Activated CD4-positive, alpha-beta T cell treated with anti-CD3 and anti-CD28 coated beads for 1 hour (primary cell): Measurements from ENCODE around the gene CNFN.

Experiments
- DNase-seq: peaks from one replicate; pipeline ENCODE4 v3.0.0-alpha.2; 2020

CNFN gene

DNA sequence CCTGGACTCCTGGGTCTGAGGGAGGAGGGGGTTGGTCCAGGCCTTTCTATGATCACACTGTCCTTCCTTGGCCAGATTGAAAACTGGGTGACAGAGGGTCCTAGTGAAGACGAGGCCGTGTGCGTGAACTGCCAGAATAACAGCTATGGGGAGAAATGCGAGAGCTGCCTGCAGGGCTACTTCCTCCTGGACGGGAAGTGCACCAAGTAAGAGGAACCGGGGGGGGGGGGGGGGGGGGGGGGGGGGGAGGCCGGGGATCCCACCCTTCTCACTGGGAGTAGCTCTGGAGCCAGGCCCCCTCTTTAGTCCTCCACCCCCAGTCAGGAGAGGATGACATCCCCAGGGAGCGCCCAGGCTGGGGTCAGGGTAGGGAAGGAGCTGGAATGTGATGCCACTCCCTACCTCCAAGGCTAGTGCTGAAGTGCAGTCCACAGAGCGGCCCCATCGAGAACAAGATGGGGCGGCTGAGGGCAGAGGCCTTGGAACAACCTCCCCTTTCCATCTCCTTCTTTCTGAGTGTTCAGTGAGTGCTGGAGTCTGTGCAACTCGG is 19.4 kb downstream of the CNFN start:
- DNase-seq: no peak

DNA sequence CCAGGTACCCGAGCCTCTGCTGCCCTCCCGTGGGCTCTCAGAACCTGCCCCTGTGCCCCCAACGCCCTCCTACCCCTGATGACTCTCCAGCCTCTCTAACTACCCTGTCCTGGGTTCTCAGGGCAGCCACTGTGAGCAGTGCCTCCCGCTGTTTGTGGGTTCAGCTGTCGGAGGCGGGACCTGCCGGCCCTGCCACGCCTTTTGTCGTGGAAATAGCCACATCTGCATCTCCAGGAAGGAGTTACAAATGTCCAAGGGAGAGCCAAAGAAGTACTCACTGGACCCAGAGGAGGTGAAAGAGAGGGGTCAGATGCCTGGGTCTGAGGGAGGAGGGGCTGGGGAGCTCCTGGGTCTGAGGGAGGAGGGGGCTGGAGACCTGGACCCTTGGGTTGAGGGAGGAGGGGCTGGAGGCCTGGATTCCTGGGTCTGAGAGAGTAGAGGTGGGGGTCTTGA is 20.0 kb downstream of the CNFN start:
- no peak for DNase-seq

DNA sequence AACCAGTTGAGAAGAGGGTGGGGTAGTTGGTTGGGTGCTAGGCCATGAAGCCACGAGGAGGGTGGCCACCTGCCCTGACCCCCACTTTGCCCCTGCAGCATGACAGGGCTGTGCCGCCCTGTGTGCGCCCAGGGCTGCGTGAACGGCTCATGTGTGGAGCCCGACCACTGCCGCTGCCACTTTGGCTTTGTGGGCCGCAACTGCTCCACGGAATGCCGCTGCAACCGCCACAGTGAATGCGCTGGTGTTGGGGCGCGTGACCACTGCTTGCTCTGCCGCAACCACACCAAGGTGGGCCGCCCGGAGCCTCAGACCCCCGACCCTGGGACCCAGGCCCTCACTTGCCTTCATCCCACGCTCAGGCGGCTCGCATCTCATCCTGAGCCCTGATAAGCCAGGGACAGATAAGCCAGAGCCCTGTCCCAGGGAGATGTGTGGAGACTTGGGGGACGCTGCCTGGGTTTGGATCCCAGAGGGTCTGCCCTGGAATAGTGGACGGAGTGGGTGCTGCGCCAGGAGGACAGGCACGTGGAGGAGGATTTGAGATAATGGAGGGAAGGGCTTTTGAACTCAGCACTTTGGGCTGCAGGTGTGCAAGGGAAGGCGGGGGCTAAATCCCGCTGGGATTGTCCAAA is 20.5 kb downstream of the CNFN start:
- DNase-seq: no peak

DNA sequence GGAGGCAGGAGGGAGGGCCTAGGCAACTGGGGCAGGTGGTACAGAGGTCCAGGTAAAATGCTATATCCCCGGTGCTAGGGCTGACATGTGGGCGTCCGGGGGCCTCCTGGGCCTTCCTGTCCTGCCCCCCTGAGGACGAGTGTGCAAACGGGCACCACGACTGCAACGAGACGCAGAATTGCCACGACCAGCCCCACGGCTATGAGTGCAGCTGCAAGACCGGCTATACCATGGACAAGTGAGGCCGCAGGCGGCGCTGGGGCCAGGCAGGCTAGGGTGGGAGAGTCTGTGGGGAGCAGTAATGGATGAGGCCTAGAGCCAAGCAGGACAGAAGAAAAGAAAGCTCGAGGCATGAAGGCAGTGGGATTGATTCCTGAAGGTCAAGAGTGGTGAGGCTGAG is 21.3 kb downstream of the CNFN start:
- no peak for DNase-seq

DNA sequence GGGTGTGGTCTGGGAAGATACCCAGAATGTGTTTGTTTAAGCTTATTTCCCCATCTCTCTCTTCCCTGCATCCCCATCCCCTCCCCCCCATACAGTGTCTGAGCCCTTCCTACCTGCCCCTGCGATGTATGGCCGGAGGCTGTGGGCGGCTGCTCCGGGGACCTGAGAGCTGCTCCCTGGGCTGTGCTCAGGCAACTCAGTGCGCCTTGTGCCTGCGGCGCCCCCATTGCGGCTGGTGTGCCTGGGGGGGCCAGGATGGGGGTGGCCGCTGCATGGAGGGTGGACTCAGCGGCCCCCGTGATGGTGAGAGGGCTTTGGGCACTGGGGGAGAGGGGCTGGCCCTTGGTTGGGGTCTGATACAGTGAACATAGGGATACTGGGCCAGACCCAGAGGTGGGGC is 21.7 kb downstream of the CNFN start:
- no peak for DNase-seq

DNA sequence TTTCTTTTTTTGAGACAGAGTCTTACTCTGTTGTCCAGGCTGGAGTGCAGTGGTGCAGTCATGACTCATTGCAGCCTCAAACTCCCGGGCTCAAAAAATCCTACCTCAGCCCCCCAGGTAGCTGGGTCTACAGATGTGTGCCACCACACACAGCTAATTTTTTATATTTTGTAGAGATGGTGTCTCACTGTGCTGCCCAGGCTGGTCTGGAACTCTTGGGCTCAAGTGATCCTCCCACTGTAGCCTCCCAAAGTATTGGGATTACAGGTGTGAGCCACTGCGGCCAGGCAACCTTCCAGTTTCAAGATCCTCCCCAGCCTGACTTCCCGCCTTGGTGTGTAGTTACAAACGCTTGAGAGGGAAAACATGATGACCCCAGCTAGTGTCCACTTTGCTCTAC is 22.2 kb downstream of the CNFN start:
- DNase-seq: no peak

DNA sequence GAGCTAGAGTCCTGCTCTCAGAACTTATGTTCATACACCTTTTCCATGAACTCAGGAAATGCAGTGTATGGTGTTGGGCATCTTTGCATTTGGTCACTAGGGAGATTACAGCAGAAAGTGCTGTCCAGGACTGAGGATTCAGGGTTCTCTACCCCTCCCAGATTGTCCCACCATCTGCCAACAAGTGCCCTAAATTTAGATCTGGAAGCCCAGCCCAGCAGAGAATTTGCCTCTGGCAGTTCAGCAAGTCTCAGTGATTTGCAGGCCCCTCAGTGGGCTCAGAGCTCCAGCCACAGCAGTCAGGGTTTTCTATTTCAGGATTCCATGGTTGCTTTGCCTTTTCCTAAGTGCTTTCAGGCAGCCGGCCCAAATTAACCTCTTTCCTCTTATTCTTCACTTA is 23.4 kb downstream of the CNFN start:
- DNase-seq: no peak

DNA sequence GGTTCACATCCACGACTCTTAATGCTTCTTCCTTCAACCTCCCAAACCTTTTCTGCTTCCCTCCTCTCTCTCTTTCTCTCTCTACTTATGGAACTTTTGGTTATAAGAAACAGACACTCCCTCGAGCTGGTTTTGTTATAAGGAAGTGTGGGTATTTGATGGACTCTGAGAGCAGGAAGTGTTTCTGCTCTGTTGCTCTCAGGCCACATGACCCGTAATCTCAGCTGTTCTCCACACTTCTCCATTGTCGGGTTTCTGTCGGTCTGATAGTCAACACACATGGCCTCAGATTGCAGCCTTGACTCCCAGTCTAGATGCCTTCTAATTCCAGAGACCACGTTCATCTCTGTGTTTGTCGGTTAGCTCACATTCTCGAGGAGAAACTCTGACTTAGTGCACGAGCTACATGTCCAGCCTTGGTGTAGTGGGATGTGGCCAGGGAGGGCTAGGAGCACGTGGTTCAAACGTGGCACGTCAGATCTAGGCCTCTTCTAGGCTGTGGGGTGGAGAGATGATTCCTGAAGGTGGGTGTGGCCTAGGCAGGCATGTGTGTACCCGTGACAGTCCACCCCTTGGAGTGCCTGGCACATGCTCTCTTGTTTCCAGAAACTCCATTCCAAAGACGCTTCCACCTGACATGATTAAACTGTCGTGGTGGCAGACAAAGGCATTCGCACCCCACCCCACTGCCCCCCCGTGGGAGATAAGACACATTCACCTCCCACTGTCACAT is 26.3 kb downstream of the CNFN start:
- DNase-seq: no peak

DNA sequence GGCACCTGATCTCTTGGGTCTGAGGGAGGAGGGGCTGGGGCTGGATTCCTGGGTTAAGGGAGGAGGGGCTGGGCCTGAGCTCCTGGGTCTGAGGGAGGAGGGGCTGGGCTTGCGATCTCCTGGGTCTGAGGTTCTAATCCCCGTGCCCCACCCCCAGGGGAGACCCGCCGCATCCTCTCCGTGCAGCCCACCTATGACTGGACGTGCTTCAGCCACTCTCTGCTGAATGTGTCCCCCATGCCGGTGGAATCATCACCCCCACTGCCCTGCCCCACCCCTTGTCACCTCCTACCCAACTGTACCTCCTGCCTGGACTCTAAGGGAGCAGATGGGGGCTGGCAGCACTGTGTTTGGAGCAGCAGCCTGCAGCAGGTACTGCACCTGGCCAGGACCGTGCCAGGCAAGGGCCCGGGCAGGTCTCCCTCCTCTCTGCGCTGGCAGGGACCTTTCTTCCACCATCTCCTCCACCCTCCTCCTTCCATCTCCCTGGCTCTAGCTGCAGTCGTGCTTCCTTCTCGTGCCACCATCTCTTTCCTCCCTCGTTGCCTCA is 27.1 kb downstream of the CNFN start:
- DNase-seq: no peak

DNA sequence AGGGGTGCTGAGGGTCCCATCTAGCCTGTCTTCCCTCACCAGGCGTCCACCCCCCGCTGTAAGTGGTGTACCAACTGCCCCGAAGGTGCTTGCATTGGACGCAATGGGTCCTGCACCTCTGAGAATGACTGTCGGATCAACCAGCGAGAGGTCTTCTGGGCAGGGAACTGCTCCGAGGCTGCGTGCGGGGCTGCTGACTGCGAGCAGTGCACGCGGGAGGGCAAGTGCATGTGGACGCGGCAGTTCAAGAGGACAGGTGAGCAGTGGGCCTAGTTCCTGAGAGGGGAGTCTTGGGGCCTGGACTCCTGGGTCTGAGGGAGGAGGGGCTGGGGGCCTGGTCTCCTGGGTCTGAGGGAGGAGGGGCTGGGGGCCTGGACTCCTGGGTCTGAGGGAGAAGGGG is 27.8 kb downstream of the CNFN start:
- no peak for DNase-seq

DNA sequence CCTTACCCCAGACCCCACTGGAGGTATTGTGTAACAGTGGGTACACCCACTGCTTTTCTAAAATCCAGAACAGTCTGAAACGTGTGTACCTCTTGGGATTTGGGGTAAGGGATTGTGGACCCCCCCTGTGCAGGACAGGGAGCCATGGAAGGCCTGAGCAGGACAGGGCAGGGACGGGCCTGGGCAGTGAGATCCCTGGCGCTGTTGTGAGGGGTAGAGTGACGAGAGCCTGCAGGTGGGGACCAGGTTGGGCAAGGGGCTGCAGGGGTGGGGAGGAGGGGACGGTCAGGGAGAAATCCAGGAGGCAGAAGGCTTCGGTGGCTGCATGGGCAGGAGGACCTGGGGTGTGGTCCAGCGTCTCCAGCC is 28.6 kb downstream of the CNFN start:
- DNase-seq: no peak

DNA sequence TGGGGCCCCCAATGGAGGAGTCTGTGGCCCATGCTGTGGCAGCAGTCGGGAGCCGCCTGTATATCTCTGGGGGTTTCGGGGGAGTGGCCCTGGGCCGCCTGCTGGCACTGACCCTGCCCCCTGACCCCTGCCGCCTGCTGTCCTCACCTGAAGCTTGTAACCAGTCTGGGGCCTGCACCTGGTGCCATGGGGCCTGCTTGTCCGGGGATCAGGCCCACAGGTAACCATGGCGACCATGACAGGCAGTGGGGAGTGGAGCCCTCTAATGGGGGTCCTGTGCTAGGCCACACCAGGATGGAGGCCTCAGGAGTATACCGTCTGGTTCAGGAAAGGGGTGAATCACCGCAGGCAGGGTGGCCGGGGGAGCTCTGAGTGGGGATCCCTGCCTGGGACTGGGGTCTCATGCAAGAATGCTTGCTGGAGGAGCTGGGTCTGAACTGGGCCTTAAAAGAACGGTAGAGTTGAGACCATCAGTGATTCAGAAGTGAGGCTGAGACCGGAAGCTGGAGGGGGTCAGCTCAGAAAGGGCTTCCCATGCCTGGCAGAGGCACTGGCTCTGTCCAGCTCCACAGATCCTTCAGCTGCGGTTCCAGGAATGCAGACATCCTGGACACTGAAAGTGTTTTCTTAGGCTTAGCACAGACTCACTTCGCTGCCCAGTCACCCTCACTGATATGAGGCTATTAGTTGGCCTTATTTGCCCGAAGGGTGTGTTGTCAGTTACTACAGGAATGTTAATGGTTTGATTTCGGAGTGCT is 29.1 kb downstream of the CNFN start:
- DNase-seq: no peak

DNA sequence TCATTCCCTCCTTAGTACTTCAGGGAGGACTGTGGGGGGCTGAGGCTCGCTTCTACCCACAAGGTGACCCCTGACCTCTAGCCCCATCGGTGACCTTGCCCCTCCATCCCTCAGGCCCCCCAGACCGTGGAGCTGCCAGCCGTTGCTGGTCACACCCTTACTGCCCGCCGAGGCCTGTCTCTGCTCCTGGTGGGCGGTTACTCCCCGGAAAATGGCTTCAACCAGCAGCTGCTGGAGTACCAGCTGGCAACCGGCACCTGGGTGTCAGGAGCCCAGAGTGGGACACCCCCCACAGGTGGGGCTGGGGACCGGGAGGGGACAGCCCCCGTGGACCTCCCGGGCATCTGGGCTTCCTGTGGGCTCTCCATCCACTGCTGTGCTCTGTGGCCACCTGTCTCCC is 32.8 kb downstream of the CNFN start:
- no peak for DNase-seq

DNA sequence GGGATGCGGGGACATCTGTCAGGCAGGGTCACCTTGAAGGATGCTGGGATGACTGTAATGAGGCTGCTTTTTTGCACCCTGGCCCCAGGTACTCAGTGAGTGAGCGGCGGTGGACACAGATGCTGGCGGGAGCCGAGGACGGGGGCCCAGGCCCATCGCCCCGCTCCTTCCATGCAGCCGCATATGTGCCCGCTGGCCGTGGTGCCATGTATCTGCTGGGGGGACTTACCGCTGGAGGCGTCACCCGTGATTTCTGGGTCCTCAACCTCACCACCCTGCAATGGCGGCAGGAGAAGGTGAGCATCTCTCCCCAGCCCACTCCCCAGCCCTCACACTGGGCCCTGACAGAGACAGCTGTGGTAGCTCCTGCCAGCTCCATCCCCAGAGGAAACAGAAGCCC is 33.4 kb downstream of the CNFN start:
- no peak for DNase-seq

DNA sequence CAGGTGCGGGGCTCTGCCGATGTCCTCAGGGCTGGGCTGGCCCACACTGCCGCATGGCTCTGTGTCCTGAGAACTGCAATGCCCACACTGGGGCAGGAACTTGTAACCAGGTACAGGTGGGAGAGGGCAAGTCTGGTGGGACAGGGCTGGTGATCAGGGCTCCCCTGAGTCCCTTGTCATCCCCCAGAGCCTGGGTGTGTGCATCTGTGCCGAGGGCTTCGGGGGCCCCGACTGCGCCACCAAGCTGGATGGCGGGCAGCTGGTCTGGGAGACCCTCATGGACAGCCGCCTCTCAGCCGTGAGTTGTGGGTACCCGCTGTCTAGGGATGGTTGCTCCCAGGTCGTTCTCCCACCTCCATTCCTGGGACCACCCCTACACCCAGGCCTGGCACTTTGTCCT is 34.2 kb downstream of the CNFN start:
- DNase-seq: no peak

DNA sequence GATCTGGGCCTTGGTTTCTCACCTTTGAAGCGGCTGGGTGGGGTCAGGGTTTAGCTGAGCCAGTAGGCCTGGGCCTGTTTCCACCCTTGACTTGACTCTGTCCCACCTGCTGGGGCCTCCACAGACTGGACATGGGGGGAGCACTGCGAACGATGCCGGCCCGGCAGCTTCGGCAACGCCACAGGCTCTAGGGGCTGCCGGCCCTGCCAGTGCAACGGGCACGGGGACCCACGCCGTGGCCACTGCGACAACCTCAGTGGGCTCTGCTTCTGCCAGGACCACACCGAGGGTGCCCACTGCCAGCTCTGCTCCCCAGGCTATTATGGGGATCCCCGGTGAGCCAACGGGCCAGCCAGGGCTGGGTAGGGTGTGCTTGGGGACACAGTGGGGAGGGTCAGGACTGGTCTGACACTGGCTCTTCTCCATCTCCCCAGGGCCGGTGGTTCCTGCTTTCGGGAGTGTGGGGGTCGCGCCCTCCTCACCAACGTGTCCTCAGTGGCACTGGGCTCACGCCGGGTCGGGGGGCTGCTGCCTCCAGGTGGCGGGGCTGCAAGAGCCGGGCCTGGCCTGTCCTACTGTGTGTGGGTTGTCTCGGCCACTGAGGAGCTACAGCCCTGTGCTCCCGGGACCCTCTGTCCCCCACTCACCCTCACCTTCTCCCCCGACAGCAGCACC is 36.6 kb downstream of the CNFN start:
- no peak for DNase-seq

DNA sequence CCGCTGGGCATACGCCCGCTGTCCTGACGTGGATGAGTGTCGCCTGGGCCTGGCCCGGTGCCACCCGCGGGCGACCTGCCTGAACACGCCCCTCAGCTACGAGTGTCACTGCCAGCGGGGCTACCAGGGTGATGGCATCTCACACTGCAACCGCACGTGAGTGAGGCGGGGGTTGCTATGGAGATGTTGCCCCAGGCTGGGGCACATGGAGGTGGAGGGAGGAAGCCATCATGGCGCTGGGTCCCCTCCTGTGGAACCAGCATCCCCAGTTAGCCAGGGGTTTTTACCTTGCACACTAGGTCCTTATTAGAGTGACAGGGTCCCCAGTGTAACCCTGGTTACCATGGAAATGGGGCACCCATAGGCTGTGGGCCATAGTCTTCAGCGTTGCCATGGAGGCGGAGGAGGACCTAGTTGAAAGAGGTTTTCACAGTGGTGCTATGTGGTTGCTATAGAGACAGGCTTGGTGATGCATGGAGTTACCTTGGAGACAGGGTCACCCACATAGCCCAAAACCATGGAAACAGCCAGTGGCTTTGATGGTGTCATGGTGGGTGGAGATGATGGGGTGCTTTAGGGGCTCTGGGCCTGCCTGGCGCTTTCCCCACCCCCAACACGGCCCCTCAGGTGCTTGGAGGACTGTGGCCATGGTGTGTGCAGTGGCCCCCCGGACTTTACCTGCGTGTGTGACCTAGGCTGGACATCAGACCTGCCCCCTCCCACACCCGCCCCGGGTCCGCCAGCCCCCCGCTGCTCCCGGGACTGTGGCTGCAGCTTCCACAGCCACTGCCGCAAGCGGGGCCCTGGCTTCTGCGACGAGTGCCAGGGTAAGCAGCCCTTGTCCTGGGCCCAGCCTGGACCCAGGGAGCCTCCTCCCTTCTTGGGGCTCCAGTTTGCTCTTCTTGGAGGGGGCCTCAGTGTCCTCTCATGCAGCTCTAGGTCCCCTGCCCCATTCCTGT is 37.5 kb downstream of the CNFN start:
- no peak for DNase-seq

DNA sequence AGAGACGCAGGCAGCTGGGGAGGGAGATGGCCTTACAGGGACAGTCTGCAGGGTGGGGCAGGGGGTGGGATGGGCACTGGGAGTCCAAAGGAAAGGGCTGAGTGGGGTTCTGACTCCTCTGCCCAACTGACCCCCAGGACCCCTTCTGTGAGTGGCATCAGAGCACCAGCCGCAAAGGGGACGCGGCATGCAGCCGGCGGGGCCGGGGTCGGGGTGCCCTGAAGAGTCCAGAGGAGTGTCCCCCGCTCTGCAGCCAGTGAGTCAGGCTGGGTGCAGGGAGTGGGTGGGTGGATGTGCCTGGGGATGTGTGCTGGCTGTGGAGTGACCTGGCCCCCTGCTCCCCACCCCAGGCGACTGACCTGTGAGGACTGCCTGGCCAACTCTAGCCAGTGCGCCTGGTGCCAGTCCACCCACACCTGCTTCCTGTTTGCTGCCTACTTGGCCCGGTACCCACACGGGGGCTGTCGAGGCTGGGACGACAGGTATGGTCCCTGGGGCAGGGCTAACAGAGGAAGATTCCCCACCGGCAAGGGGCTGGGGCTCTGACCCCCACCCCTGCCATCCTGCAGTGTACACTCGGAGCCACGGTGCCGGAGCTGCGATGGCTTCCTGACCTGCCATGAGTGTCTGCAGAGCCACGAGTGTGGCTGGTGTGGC is 38.9 kb downstream of the CNFN start:
- no peak for DNase-seq

DNA sequence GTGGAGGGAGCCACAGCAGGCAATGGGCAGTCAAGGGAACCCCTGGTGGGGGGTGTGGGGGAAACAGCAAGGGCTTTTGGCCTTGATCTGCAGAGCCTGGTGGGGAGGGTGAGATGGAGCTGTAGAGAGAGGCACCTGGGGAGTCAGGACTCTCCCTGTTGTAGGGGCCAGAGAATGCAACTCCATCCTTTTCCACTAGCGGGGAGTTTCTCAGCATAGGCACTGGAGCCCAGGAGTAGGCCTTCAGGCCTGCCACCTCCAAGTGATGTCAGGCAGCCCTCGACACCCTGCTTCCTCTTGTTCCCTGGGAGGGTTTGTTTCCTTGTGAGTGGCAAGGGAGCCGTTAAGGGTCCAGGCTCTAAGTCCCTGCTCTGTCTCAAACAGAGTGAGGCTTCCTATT is 39.7 kb downstream of the CNFN start:
- DNase-seq: no peak

DNA sequence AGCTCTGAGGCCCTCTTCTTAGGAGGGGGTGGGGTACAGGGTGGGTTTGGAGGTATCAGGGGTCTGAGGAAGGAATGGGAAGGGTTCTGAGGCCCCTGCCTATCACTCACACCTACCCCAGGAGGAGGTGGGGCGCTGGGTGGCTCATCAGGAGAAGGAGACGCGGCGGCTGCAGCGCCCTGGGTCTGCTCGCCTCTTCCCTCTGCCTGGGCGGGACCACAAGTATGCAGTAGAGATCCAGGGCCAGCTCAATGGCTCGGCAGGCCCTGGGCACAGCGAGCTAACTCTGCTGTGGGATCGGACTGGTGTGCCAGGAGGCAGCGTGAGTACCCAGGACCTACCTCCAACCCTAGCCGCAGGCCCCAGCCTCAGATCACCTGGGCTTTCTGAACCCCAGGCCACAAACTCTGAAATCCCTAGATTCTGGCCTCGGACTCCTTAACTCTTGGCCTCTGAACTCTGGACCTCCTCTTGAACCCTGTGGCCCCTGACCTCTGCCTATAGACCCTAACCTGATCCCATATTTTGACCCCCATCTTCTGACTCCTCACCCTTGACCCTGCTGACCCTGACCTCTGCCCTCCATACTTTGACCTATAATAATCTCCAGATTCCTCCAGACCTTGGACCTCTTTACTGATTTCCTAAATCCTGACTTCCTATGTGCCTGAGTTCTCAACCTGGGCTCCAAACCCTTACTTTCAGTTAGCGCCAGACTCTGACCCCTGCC is 40.6 kb downstream of the CNFN start:
- no peak for DNase-seq

DNA sequence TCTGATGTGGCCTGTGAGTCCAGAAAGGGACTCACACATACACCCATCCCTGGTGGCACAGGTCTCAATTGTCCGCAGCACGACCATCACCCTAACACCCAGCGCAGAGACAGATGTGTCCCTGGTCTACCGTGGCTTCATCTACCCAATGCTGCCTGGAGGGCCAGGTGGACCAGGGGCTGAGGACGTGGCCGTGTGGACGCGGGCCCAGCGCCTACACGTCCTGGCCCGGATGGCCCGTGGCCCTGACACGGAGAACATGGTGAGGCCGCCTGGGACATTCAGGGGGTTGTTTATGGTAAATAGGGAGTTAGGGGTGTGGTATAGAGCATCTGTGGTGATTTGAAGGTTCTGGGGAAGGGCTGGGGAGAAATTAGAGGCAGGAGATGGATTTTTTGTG is 41.9 kb downstream of the CNFN start:
- DNase-seq: no peak
